H1 (cell line): ENCODE measurements around the gene IGF2BP3. TPM values are rescaled to one million over a fixed set of nuclear protein-coding genes. Genes with fewer than 3 reads are reported as not detected.

ENCODE experiments used
- CTCF ChIA-PET: fragments of 300-600 bp; sonication (Branson Sonifier 250); formaldehyde crosslinking; loops from one replicate; lab custom pipeline; 2021; ENCODE audit not compliant: partially characterized antibody; lab: Charles Lee
- POLR2A ChIA-PET: fragments of 300-600 bp; sonication (Branson Sonifier 250); formaldehyde crosslinking; loops from one replicate; lab custom pipeline; 2021; ENCODE audit warnings: inconsistent platforms; ENCODE audit not compliant: partially characterized antibody; lab: Charles Lee
- DNase-seq, 2 experiments: peaks; one replicate each; pipeline versions ENCODE4 v3.0.0 to v3.0.0-alpha.2; 2010 to 2022; ENCODE audit warnings: low spot score in 2 of 2, low read depth in 1 of 2, mixed read lengths in 1 of 2
- FAIRE-seq: peaks from 2 replicates; lab custom pipeline; 2011; peaks lifted over from hg19 to GRCh38; lab: Jason Lieb, UNC
- H2AFZ ChIP-seq: 2 replicates; pipeline ENCODE4 v1.8.1; 2012; ENCODE audit warnings: low read length, inconsistent platforms
- H2AK5ac ChIP-seq: 2 replicates; pipeline ENCODE4 v1.6.1; 2013; ENCODE audit warnings: low read depth, low read length
- H2BK120ac ChIP-seq: replicated peaks from 2 replicates; pipeline ENCODE3; 2013; ENCODE audit warnings: low read depth, low read length, inconsistent platforms
- H2BK12ac ChIP-seq: 2 replicates; pipeline ENCODE4 v1.6.1; 2013; ENCODE audit warnings: low read depth, low read length
- H2BK15ac ChIP-seq: 2 replicates; pipeline ENCODE4 v1.6.1; 2013; ENCODE audit warnings: low read length
- H2BK20ac ChIP-seq: 2 replicates; pipeline ENCODE4 v1.6.1; 2013; ENCODE audit warnings: low read length
- H2BK5ac ChIP-seq: 2 replicates; pipeline ENCODE4 v1.6.1; 2013; ENCODE audit warnings: low read depth, low read length
- H3K14ac ChIP-seq: 2 replicates; pipeline ENCODE4 v1.6.1; 2013; ENCODE audit warnings: inconsistent platforms; ENCODE audit not compliant: insufficient read length
- H3K18ac ChIP-seq: 2 replicates; pipeline ENCODE4 v1.6.1; 2013; ENCODE audit warnings: low read length; ENCODE audit errors: extremely low read depth
- H3K23ac ChIP-seq: 2 replicates; pipeline ENCODE4 v1.6.1; 2013; ENCODE audit warnings: inconsistent platforms; ENCODE audit not compliant: insufficient read length
- H3K23me2 ChIP-seq: 2 replicates; pipeline ENCODE4 v1.6.1; 2013; ENCODE audit warnings: low read depth, low read length
- H3K27ac ChIP-seq: 2 replicates; pipeline ENCODE4 v1.6.1; 2011; ENCODE audit warnings: low read depth, low read length, inconsistent platforms
- H3K27me3 ChIP-seq, 4 experiments: replicated peaks in 1 of 4; 1 replicate in 1 of 4; 2 replicates in 3 of 4; pipeline versions ENCODE4 v1.6.1 to v1.8.1; 2011 to 2013; ENCODE audit warnings: low read length in 3 of 4, mild to moderate bottlenecking in 3 of 4, inconsistent platforms in 2 of 4, mixed read lengths in 2 of 4, moderate library complexity in 1 of 4; ENCODE audit not compliant: control insufficient read depth in 3 of 4, insufficient read depth in 3 of 4; ENCODE audit errors: extremely low read depth in 1 of 4
- H3K36me3 ChIP-seq, 4 experiments: 2 replicates each; pipeline versions ENCODE4 v1.6.1 to v1.8.1; 2011 to 2013; ENCODE audit warnings: mild to moderate bottlenecking in 4 of 4, low read length in 3 of 4, moderate library complexity in 2 of 4, control low read depth in 1 of 4, inconsistent platforms in 1 of 4; ENCODE audit not compliant: insufficient read depth in 4 of 4, control insufficient read depth in 2 of 4
- H3K4ac ChIP-seq: replicated peaks from 2 replicates; pipeline ENCODE3; 2013; ENCODE audit warnings: low read length, low read depth, mixed read lengths, inconsistent platforms; ENCODE audit not compliant: insufficient read length
- H3K4me1 ChIP-seq, 4 experiments: replicated peaks in 1 of 4; 1 replicate in 1 of 4; 2 replicates in 3 of 4; pipeline versions ENCODE4 v1.6.1 to v1.8.1; 2011 to 2013; ENCODE audit warnings: low read length in 3 of 4, inconsistent platforms in 2 of 4, mixed read lengths in 1 of 4; ENCODE audit not compliant: insufficient read depth in 4 of 4, control insufficient read depth in 3 of 4
- H3K4me2 ChIP-seq, 2 experiments: 2 replicates each; pipeline versions ENCODE4 v1.6.1 to v1.8.1; 2011 to 2013; ENCODE audit warnings: low read depth in 2 of 2, low read length in 2 of 2, control low read depth in 1 of 2, inconsistent platforms in 1 of 2, mild to moderate bottlenecking in 1 of 2; ENCODE audit not compliant: insufficient read depth in 1 of 2
- H3K4me3 ChIP-seq, 4 experiments: fragments of 200-600, 300-600 bp in 1 of 4; sonication (generic), shearing (Covaris generic), sonication (Bioruptor Twin) in 1 of 4; 2 replicates each; pipeline versions ENCODE4 v1.5.1 to v1.8.1; 2011 to 2016; ENCODE audit warnings: low read length in 4 of 4, low read depth in 3 of 4, control low read depth in 2 of 4, inconsistent platforms in 2 of 4, mild to moderate bottlenecking in 2 of 4, mixed read lengths in 1 of 4, moderate library complexity in 1 of 4; ENCODE audit not compliant: insufficient read depth in 2 of 4; ENCODE audit errors: extremely low read depth in 1 of 4
- H3K56ac ChIP-seq: replicated peaks from 2 replicates; pipeline ENCODE3; 2013; ENCODE audit warnings: low read depth, mild to moderate bottlenecking, mixed read lengths, low read length, inconsistent platforms; ENCODE audit not compliant: insufficient read length
- H3K79me1 ChIP-seq: 2 replicates; pipeline ENCODE4 v1.6.1; 2013; ENCODE audit warnings: low read depth, low read length, control low read depth
- H3K79me2 ChIP-seq, 2 experiments: 2 replicates each; pipeline versions ENCODE4 v1.6.1 to v1.8.1; 2012 to 2013; ENCODE audit warnings: low read length in 2 of 2, mild to moderate bottlenecking in 2 of 2, inconsistent platforms in 1 of 2; ENCODE audit not compliant: insufficient read depth in 2 of 2, control insufficient read depth in 1 of 2
- H3K9ac ChIP-seq, 4 experiments: replicated peaks in 1 of 4; 1 replicate in 1 of 4; 2 replicates in 3 of 4; pipeline versions ENCODE4 v1.6.1 to v1.8.1; 2011 to 2013; ENCODE audit warnings: low read depth in 3 of 4, low read length in 3 of 4, control low read depth in 2 of 4, mild to moderate bottlenecking in 2 of 4, moderate library complexity in 2 of 4, inconsistent platforms in 1 of 4; ENCODE audit errors: extremely low read depth in 1 of 4
- H3K9me3 ChIP-seq, 2 experiments: 2 replicates each; pipeline versions ENCODE4 v1.6.1 to v1.8.1; 2012 to 2013; ENCODE audit warnings: mild to moderate bottlenecking in 2 of 2, moderate library complexity in 2 of 2, control low read depth in 1 of 2, inconsistent platforms in 1 of 2, low read depth in 1 of 2, low read length in 1 of 2, mixed read lengths in 1 of 2; ENCODE audit not compliant: insufficient read depth in 2 of 2
- H4K20me1 ChIP-seq, 2 experiments: replicated peaks in 1 of 2; 2 replicates each; pipeline versions ENCODE3 to v1.8.1; 2011 to 2013; ENCODE audit warnings: inconsistent platforms in 2 of 2, low read length in 2 of 2, mild to moderate bottlenecking in 1 of 2; ENCODE audit not compliant: insufficient read depth in 2 of 2, control insufficient read depth in 1 of 2
- H4K5ac ChIP-seq: 2 replicates; pipeline ENCODE4 v1.6.1; 2013; ENCODE audit warnings: low read length, low read depth, mixed read lengths, inconsistent platforms; ENCODE audit not compliant: insufficient read length
- H4K8ac ChIP-seq: 2 replicates; pipeline ENCODE4 v1.8.0; 2013; ENCODE audit warnings: mild to moderate bottlenecking, moderate library complexity, low read length, inconsistent platforms; ENCODE audit not compliant: insufficient read depth; ENCODE audit errors: extremely low read depth
- H4K91ac ChIP-seq: replicated peaks from 2 replicates; pipeline ENCODE3; 2013; ENCODE audit warnings: low read length, mixed read lengths, inconsistent platforms; ENCODE audit not compliant: insufficient read length
- FOSL1 ChIP-seq: IDR thresholded peaks from 2 replicates; pipeline ENCODE4 v1.6.1; 2011; ENCODE audit warnings: mild to moderate bottlenecking, low read depth, low read length, moderate library complexity; ENCODE audit not compliant: insufficient read depth
- whole genome bisulfite sequencing, 2 experiments: shearing (Covaris generic) in 1 of 2; methylation state at CpG; one replicate each; pipeline versions ENCODE4 v1.1.6 to v1.1.7; 2013 to 2015; ENCODE audit warnings: low lambda C conversion rate in 2 of 2, mixed read lengths in 2 of 2, inconsistent platforms in 1 of 2, low coverage in 1 of 2, missing lambda C conversion rate in 1 of 2; ENCODE audit not compliant: insufficient replicate concordance in 2 of 2, insufficient coverage in 1 of 2, insufficient read length in 1 of 2; ENCODE audit errors: extremely low coverage in 1 of 2, missing lambda C conversion rate in 1 of 2; 5-methylcytosine and 5-hydroxymethylcytosine counted together
- polyA plus RNA-seq, 7 experiments: library from polyadenylated mRNA; depleted of rRNA in 3 of 7; stranded (reverse) in 5 of 7; unstranded in 2 of 7; fragments of >200 nt in 5 of 7; fragments of 200-250 nt in 2 of 7; gene quantifications; 1 replicate in 5 of 7; 2 replicates in 1 of 7; 4 replicates in 1 of 7; pipeline versions ENCODE4 v1.2.1 to v1.2.3, GENCODE V29; 2011 to 2013; ENCODE audit warnings: missing spikeins in 2 of 7, mixed read lengths in 2 of 7
- total RNA-seq: library from RNA; stranded (reverse); fragmentation: NEBNext Ultra II Directional; extraction: Animal tissue kit (Norgen Biotek cat#: 25700); gene quantifications from 2 replicates; pipeline ENCODE4 v1.2.1, GENCODE V29; 2021

The IGF2BP3 gene
- total and polyA plus RNA-seq, 2 of the 8 experiments (the other 6 are each of a cell fraction or from before 2014, with no cell fraction given) = 66.3 to 193 TPM

GRCh38 chr7:23419845-23420244 is 50.4 kb downstream of the IGF2BP3 start:
- Histone ChIP-seq H3K23me2 (0 out of 2 replicates have a peak, but pooled peaks cover 1% of the 10 kb centered on the region), H4K8ac (no peak overlapping the region), H4K91ac (no peak overlapping the region), H3K27me3 (no peaks in the 10 kb centered on the region), H3K56ac (no peak overlapping the region), H3K14ac (no peak overlapping the region), H3K18ac (no peak overlapping the region), H2AFZ (no peak overlapping the region), H2BK20ac (no peak overlapping the region), H3K4me1 (peaks cover 2 to 17% (median 4%) of the 10 kb centered on the region in 4 experiments; a peak in 3 of 7 replicates), H2BK5ac (no peak overlapping the region), H3K9ac (no peak overlapping the region), H2BK12ac (no peak overlapping the region), H3K23ac (no peak overlapping the region), H3K4me3 (no peak overlapping the region), H3K79me2 (peaks cover 12 to 100% of the 10 kb centered on the region in 2 experiments; a peak in 3 of 4 replicates), H4K20me1 (peaks cover 15 to 28% of the 10 kb centered on the region in 2 experiments), H4K5ac (no peak overlapping the region), H3K27ac (no peak overlapping the region), H3K79me1 (peaks cover 6% of the 10 kb centered on the region; the same call in 1 of the 2 replicates), H2BK120ac (no peak overlapping the region), H3K36me3 (peaks cover under 1 to 18% (median 12%) of the 10 kb centered on the region in 4 experiments; a peak in 7 of 8 replicates), H3K4ac (no peak overlapping the region), H2BK15ac (no peak overlapping the region), H3K4me2 (no peak overlapping the region; a peak in 1 of 4 replicates), H3K9me3 (no peaks in the 10 kb centered on the region), H2AK5ac (no peak overlapping the region)
- CTCF ChIA-PET = interaction anchor here (0.5 to 1.8 kb wide), 7 partner anchors 9 to 145 kb away, joined by 3 to 12 read pairs (median 3); no protein-coding TSS in a partner anchor
- TF ChIP-seq FOSL1 = no peak
- FAIRE-seq = no peak
- POLR2A ChIA-PET = interaction anchor here (1.6 to 2.7 kb wide), 2 partner anchors 9 to 19 kb away, joined by 4 to 7 read pairs; no protein-coding TSS in a partner anchor
- 91% methylated on average over 1 of the region's 1 CpG; no CpG with 5 or more reads in 1 of the 2 experiments for WGBS, 2 experiments
- DNase-seq = no peak
